ENCODE measurements around the gene GALNT2.
A peak's percentile ranks its signal among the peaks of the same experiment; 100 is the strongest.

DNA sequence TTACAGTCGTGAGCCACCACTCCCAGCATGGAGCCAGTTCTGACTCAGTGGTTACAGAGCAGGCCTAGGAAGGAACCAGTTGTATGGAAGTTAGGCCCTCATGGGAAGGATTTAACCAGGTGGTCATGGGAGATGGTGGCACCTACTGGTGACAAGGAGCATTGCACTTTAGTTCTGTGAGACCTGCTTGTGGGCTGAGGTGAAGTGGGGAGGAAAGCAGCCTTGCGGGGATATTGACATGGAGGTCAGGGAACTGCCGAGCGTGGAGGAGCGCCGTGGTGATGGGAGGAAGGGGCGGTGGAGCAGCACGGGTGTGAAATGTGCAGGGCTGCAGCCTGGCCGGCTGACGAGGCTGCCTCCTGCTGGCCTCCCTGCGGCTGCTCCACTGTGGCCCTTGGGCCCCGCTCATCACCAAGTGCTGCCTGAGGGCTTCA is 100.4 kb downstream of the GALNT2 start:
- TF ChIP-seq, protein P1, sequence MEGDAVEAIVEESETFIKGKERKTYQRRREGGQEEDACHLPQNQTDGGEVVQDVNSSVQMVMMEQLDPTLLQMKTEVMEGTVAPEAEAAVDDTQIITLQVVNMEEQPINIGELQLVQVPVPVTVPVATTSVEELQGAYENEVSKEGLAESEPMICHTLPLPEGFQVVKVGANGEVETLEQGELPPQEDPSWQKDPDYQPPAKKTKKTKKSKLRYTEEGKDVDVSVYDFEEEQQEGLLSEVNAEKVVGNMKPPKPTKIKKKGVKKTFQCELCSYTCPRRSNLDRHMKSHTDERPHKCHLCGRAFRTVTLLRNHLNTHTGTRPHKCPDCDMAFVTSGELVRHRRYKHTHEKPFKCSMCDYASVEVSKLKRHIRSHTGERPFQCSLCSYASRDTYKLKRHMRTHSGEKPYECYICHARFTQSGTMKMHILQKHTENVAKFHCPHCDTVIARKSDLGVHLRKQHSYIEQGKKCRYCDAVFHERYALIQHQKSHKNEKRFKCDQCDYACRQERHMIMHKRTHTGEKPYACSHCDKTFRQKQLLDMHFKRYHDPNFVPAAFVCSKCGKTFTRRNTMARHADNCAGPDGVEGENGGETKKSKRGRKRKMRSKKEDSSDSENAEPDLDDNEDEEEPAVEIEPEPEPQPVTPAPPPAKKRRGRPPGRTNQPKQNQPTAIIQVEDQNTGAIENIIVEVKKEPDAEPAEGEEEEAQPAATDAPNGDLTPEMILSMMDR (IDR thresholded peaks at IDR 0.05): peak in 2 of 3 experiments; percentile 62 to 63
- no peak for TF ChIP-seq POLR2A (IDR thresholded peaks at IDR 0.05)
